ENCODE results near the gene TIMM13. TPM values are rescaled to one million over a fixed set of nuclear protein-coding genes. Genes with fewer than 3 reads are reported as not detected.
"Not testable (repeated sequence)": the region's sequence is repeated elsewhere in the genome, so short reads cannot be mapped to it uniquely, and the experiment has no call there.

Gene TIMM13
- polyA plus RNA-seq (2013, experiment 1 of 2; ENCODE audit: insufficient read length) = 92.2 TPM
- 80.0 TPM for polyA plus RNA-seq (2013, experiment 2 of 2; ENCODE audit: insufficient read length)

DNA sequence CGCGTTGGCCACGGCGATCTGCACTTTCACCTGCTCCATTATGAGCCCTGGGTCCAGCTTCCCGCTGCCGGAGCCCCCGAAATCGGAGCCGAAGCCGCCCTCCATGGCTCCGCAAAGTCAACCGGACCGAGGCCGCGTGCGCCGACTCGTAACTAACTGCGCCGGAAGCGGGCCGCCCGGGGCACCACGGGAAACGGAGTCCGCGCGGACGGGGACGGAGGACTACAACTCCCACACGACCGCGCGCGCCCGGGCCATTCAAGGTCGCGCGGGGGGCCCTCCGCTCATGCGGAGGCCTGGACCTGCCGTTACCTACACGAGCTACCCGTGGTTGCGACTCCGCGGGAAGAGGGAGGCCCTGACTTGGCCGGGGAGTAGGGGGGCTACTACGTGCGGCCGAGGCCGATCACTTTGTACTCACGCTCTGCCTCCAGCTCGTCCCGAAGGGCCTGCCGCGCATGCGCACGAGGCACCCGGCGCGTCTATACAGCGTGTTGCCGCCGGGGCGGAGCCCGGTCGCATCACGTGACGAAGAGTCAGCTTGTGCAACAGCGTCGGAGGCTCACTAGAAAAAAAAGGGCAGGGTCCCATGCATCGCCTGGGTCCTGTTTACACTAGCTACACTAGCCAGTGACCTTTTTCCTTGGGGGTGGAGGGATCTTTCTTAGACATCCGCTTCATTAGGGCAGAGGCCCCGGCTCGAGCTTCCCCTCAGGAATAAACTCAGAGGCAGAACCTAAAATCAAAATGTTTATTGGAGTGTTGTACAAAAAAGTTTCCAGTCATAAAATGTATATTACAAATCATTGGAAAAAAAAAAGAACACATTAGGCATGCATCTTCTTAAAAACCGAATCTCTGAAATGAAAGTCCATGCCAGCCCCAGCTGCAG, at the start of gene TIMM13:
Gene TIMM13 (minus strand): TSS at position 158 of the 892 bp plus-strand sequence. CDS start 53 bp downstream, at position 105.
- DNase-seq = peak; percentile 95

DNA sequence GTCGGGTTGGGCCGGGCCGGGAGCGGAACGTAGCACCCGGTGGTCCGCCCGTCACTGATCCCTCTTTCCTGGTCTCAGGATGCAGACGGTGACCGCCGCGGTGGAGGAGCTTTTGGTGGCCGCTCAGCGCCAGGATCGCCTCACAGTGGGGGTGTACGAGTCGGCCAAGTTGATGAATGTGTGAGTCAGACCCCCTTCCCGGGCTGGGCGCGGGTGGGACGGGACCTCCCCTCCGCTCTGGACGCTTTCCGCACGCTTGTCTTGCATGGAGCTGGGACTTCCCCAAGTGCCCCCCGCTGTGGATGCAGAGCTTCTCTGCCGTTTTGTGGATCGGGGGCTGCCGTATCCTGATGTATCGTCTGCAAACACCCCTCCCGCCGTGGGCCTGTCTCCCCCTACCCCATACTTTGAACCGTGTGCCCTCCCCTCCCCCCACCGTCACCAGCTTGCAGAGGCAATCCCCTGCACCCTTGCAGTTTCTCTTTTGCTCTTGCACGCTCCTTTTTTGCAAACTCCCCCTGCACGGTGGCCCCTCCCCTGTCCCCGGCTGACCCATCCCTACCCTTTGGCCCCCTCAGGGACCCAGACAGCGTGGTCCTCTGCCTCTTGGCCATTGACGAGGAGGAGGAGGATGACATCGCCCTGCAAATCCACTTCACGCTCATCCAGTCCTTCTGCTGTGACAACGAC, 49.2 kb upstream of the TIMM13 start:
- DNase-seq = peak; percentile 88

DNA sequence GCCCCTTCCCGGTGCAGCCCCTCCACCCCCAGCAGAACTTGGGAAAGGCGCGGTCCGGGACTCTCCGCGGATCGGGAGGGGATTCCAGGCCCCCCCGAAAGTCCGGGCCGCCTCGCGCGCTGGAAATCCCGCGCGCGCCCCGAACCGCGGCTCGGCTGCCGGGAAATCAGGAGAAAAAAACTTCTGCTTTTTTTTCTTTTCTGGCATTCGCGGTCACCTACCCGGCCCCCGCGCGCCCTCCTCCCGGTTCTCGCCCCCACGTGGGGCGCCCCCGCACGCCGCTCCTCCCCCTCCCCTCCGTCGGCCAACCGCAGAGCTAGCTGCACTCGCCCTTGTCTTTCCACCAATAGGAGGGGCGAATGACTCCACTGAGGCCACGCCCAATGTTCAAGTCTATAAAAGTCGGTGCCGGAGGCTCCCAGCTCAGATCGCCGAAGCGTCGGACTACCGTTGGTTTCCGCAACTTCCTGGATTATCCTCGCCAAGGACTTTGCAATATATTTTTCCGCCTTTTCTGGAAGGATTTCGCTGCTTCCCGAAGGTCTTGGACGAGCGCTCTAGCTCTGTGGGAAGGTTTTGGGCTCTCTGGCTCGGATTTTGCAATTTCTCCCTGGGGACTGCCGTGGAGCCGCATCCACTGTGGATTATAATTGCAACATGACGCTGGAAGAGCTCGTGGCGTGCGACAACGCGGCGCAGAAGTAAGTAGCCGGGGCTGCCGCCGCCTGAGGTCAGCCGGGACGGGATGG, 48.5 kb upstream of the TIMM13 start, which contains the start of gene GADD45B:
Gene GADD45B (plus strand): TSS at position 426 of the 749 bp plus-strand sequence. CDS start 232 bp downstream, at position 658.
- peak; percentile 99 for DNase-seq

DNA sequence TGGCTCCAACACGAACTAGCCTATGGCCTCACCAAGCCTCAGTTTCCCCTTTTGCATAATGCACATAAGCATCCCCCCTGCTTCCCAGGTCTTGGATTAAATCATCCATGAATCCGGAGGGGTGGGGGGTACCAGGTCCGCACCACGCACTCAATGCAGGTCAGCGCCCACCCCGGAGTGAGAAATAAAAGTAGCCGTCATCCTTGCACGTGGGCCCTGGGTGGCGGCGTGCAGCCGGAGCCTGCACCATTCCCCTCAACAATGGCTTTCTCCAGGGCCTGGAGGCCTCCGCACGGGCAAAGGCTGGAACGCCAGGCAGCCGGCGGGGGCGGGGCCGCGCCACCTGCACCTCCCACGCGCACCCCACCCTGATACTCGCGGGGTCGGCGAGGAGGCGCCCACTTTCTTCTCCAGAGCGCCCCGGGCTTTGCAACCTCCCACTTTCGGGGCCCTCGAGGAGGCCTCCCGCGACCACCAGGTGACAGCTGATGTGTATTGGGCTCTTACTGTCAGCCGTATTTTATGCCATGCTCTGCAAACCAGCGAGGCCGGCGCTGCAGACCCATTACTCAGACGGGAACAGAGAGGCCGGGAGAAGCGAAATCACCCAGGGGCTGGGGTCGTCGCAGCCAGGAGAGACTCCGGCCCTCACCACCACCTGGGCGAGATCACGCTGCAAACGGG, 47.8 kb upstream of the TIMM13 start:
- peak; percentile 68 for DNase-seq

DNA sequence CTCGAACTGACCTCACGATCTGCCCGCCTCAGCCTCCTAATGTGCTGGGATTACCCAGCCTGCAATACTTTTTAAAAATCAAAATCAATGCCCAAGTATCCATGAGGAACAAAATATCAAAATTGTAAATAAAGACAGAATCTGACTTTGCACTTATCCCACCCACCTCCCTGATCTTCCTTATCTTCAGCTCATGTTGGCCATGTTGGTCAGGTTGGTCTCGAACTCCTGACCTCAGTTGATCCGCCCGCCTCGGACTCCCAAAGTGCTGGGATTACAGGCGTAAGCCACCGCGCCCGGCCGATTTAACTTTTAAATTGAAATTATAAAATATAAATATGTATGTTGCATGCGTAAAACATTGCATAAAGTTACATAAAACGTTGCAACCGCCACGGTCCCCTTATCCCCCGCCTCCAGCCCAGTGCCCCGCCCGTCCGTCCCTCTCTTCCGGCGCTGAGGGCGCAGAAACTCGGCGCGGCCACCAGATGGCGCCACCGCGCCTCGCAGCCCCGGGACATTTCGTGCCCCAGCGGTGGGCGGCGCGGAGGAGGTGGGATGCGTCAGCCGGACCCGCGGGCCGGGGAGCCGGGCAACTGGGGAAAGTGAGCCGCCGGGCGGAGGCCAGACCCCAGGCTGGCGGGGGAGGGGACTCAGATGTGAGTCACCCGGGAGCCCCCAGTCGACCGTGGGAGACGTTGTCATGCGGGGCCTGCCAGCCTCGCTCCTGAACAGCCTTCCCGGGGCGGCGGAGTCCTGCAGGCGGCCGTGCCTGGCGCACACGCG, 47.0 kb upstream of the TIMM13 start:
- peak; percentile 96 for DNase-seq

DNA sequence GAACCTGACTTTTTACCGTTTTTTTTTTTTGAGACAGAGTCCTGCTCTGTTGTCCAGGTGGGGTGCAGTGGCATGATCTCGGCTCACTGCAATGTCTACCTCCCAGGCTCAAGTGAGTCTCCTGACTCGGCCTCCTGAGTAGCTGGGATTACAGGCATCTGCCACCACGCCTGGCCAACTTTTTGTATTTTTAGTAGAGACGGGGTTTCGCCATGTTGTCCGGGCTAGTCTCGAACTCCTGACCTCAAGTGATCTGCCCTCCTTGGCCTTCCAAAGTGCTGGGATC, 42.5 kb upstream of the TIMM13 start:
- not testable (repeated sequence) for DNase-seq

DNA sequence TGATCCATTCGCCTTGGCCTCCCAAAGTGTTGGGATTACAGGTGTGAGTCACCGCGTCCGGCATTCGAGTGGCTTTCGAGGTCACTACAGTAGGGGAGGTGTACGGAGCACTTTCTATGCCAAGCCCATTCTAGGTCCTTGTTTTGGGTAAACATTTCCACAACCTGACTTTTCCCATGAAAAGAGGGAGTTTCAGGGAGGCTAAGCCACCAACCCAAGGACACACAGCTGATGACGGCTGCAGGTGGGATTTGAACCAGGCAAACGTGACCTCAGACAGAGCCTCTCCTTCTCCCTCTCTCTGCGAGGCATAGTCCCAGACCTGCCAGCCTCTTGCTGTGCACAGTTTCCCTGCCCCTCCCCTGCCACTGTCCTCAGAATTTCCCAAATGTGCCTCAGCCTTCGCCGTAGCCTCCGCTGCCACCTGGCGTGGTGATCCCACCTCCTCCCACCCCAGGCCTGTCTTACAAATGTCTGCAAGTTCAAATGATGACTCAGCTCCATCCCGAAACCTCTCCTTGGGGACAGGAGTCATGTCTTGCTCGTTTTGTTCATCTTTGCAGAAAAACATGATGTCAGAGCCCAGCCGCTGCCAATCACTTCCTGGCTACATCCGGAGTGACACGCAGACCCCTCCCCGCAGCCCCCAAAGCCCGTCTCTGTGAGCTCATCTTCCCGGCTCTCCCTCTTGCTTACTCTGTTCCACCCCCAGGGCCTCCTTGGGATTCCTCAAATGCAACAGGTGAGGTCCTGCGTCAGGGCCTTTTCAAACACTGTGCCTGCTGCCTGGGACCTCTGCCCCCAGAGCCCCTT, 41.9 kb upstream of the TIMM13 start:
- peak; percentile 96 for DNase-seq

DNA sequence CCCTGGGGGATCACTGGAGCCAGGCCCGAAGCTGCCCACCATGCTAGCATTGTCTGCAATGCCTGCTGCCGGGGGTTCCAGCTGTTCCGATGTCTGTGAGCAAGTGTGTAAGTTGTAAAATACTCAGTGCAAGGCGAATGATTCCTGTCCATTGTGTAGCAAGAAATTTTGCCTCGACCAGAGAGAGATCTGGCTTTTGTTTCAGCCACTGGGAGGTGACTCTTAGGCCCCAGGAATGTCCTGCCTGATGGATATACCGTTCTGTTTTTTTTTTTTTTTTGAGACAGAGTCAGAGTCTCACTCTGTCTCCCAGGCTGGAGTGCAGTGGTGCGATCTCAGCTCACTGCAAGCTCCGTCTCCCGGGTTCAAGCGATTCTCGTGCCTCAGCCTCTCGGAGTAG, 41.2 kb upstream of the TIMM13 start:
- DNase-seq = no peak

DNA sequence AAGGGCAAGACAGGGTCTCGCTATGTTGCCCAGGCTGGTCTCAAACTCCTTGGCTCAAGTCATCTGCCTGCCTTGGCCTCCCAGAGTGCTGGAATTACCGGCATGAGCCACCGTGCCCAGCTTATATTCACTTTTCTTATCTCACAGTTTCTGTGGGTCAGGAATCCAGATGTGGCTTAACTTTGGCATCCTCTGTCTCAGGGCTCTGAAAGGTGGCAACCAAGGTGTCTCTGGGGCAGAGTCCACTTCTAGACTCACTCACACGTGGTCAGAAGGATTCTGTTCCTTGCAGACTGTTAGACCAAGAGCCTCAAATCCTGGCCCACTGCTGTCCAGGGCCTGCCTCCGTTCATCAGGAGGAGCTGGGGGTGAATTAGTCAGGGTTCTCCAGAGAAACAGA, 37.0 kb upstream of the TIMM13 start:
- peak; percentile 48 for DNase-seq

DNA sequence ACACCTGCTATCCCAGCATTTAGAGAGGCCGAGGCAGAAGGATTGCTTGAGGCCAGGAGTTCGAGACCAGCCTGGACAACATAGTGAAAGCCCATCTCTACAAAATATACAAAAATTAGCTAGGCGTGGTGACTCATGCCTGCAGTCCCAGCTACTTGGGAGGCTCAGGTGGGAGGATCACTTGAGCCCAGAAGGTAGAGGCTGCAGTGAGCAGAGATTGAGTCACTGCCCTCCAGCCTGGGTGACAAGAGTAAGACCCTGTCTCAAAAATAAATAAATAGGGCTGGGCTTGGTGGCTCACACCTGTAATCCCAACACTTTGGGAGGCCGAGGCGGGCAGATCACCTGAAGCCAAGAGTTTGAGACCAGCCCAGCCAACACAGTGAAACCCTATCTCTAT, 36.3 kb upstream of the TIMM13 start:
- not testable (repeated sequence) for DNase-seq

DNA sequence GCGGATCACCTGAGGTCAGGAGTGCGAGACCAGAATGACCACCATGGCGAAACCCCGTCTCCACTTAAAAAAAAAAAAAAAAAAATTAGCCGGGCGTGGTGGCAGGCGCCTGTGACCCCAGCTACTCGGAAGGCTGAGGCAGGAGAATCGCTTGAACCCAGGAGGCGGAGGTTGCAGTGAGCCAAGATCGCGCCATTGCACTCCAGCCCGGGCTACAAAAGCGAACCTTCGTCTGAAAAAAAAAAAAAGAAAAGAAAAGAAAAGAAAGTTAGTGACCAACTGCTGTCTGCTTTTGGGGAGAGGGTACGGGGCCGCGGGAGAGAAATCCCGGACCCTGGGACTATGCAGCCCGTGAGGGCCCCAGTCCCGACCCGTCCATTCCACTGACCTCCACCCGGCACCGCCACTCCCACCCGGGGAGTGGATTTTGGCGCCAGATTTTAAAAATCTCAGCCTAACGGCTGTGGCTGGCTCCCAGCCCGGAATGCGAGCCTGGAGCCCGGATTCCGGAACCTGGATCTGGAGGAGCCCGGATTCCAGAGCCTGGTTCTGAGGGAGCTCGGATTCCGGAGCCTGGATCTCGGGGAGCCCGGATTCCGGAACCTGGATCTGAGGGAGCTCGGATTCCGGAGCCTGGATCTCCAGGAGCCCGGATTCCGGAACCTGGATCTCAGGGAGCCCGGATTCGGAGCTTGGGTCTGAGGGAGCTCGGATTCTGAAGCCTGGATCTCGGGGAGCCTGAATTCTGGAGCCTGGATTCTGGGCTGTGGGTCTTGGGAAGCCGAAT, 35.4 kb upstream of the TIMM13 start:
- peak; percentile 99 for DNase-seq

DNA sequence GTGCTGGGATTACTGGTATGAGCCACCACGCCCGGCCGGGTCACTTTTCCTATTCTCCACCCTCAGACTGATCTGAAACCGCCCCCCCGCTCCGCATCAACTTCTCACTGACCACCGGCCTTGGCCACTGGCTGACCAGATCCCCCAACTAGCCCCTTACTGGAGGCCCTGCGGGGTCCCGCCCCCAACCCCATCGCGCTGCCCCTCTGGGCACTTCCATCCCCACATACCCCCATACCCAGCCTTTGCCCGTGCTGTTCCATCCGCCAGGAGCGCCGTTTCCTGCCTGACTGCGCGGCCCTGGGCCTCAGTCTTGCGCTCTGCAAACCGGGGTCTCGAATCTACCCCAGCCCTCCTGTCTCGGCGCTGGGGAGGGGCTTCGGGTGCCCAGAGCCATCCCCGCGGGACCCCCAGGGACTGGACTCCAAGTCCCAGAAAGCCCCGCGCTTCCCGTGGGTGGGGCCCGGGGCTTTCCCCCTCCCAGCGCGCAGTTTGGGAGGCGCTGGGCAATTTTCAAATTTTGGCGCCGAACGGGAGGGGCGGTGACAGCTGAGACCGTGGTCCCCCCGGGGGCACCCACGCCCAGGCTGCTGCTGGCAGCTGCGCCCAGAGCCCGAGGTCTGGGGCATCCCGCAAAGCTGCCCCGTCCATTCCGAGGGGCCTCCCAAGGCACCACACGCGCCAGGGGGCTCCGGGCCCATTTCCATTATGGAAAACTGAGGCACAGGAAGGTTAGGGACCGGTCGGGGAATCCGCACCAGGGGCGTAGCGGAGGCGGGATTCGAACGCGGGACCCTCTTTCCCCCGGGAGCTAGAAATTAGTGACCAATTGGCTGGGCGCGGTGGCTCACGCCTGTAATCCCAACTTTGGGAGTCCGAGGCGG, 34.6 kb upstream of the TIMM13 start:
- DNase-seq = peak; percentile 87

DNA sequence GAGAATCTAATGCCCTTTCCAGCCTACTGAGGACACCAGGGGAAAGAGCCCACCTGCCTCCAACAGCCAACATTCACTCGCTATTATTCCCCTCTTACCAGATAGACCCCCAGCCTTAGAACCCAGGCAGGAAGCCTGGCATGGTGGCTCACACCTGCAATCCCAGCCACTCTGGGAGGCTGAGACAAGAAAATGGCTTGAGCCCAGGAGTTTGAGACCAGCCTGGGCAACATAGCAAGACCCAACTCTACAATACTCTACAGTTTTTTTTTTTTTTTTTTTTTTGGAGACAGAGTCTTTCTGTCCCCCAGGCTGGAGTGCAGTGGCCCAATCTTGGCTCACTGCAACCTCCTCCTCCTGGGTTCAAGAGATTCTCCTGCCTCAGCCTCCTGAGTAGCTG, 32.9 kb upstream of the TIMM13 start:
- DNase-seq = no peak

DNA sequence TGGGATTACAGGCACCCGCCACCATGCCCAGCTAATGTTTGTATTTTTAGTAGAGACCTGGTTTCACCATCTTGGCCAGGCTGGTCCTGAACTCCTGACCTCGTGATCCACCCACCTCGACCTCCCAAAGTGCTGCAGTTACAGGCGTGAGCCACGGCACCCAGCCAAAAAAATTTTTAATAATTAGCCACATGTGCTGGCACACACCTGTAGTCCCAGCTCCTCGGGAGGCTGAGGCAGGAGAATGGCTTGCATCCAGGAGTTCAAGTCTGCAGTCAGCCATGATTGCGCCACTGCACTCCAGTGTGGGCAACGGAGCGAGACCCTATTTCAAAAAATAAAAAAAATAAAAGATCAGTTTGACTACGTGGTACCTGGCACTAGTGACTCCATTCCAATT, 31.4 kb upstream of the TIMM13 start:
- DNase-seq = not testable (repeated sequence)

DNA sequence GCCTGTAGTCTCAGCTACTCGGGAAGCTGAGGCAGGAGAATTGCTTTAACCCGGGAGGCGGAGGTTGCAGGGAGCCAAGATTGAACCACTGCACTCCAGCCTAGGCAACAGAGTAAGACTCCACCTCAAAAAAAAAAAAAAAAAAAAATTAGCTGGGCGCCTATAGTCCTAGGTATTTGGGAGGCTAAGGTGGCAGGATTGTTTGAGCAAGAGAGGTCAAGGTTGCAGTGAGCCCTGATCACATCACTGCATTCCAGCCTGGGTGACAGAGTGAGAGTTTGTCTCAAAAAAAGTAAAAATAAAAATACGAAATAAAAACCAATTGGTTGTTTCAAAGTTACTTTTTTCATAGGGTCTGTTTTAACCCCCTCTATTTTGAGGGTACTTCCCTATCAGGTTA, 30.7 kb upstream of the TIMM13 start:
- DNase-seq = no peak

DNA sequence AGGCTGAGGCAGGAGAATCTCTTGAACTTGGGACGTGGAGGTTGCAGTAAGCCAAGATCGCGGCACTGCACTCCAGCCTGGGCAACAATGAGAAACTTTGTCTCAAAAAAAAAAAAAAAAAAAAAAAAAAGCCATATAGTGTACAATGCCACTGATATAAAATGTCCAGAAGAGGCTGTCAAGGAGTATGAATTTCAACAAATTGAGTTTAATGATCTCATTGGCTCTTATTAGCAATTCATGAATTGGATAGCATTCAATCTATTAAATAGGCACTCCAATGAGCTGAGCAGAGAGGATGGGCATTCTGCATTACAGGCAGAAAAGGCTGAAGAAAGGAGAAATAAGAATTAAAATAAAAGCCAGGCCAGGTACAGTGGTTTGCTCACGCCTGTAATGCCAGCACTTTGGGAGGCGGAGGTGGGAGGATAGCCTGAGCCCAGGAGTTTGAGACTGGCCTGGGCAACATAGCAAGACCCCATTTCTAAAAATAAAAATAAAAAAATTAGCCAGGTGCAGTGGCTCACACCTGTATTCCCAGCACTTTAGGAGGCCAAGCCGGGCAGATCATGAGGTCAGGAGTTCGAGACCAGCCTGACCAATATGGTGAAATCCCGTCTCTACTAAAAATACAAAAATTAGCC, 30.1 kb upstream of the TIMM13 start:
- no peak for DNase-seq

DNA sequence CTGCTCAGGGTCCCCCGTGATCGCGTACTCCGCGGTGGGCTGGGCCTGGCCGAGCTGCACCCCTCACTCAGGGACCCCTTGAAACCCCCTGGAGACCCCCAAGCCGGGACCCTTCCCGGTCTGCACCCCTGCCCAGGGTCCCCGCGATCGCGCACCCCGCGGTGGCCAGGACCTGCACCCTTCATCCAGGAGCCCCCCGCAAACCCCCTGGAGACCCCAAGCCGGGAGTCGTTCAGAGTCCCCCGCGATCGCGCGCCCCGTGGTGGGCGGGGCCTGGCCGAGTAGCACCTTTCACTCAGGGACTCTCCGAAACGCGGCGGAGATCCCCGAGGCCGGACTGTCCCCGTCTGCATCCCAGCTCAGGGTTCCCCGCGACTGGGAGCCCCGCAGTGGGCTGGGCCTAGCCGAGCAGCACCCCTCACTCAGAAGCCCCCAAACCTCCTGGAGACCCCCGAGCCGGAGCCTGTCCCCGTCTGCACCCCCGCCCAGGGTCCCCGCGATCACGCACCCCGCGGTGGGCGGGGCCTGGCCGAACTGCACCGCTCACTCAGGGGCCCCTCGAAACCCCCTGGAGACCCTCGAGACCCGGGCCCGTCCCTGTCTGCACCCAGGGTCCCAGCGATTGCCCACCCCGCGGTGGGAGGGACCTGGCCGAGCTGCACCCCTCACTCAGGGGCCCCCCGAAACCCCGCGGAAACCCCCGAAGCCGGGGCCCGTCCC, 28.6 kb upstream of the TIMM13 start:
- no peak for DNase-seq

Measured in fibroblast of skin of scalp (primary cell).